ENCODE data around the gene ZNF133.

GRCh38 chr20:18267815-18268214 lies 20.5 kb upstream of the ZNF133 start:
- TF ChIP-seq, protein P1, sequence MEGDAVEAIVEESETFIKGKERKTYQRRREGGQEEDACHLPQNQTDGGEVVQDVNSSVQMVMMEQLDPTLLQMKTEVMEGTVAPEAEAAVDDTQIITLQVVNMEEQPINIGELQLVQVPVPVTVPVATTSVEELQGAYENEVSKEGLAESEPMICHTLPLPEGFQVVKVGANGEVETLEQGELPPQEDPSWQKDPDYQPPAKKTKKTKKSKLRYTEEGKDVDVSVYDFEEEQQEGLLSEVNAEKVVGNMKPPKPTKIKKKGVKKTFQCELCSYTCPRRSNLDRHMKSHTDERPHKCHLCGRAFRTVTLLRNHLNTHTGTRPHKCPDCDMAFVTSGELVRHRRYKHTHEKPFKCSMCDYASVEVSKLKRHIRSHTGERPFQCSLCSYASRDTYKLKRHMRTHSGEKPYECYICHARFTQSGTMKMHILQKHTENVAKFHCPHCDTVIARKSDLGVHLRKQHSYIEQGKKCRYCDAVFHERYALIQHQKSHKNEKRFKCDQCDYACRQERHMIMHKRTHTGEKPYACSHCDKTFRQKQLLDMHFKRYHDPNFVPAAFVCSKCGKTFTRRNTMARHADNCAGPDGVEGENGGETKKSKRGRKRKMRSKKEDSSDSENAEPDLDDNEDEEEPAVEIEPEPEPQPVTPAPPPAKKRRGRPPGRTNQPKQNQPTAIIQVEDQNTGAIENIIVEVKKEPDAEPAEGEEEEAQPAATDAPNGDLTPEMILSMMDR (optimal IDR thresholded peaks at IDR 0.05 in 1 of 3, IDR thresholded peaks at IDR 0.05 in 1 of 3, conservative IDR thresholded peaks at IDR 0.05 in 1 of 3; ENCODE audit: extremely low read depth in 1 of 3, insufficient read depth in 2 of 3, low read length in 3 of 3): no peak
- TF ChIP-seq EZH2 (IDR thresholded peaks at IDR 0.05; ENCODE audit: low read length): no peak

Data from keratinocyte (primary cell).